SK-N-SH treated with all-trans-retinoic acid at 6 μM for 48 hours (cell line): ENCODE data around the gene WFIKKN2.

ENCODE experiments used
- ATAC-seq: fragments of 200-7000 bp; cut with Tn5 transposase; 3 replicates; pipeline ENCODE4 v1.9.1; 2020; ENCODE audit warnings: mild to moderate bottlenecking, moderate library complexity
- ARNTL ChIP-seq: fragments of 450-650 bp; formaldehyde crosslinking; IDR thresholded peaks from 2 replicates; pipeline ENCODE4 v1.5.0; 2020; ENCODE audit warnings: low read depth, mild to moderate bottlenecking, moderate library complexity, borderline replicate concordance
- CSDC2 ChIP-seq: fragments of 250-450 bp; sonication (Bioruptor Pico); IDR thresholded peaks from 2 replicates; pipeline ENCODE4 v1.5.0; 2020; ENCODE audit warnings: mild to moderate bottlenecking, moderate library complexity
- ESRRG ChIP-seq: fragments of 250-450 bp; sonication (Bioruptor Pico); IDR thresholded peaks from 2 replicates; pipeline ENCODE4 v1.6.1; 2021; ENCODE audit warnings: mild to moderate bottlenecking
- GLIS3 ChIP-seq: fragments of 250-450 bp; sonication (Bioruptor Pico); IDR thresholded peaks from 2 replicates; pipeline ENCODE4 v1.5.0; 2020; ENCODE audit warnings: mild to moderate bottlenecking, moderate library complexity
- ISL1 ChIP-seq: fragments of 250-450 bp; sonication (Bioruptor Pico); IDR thresholded peaks from 2 replicates; pipeline ENCODE4 v2.1.2; 2022; ENCODE audit warnings: mild to moderate bottlenecking, moderate library complexity
- OSR1 ChIP-seq: fragments of 250-450 bp; sonication (Bioruptor Pico); IDR thresholded peaks from 2 replicates; pipeline ENCODE4 v1.8.0; 2022; ENCODE audit warnings: moderate library complexity, mild to moderate bottlenecking, inconsistent platforms
- PATZ1 ChIP-seq: fragments of 250-450 bp; sonication (Bioruptor Pico); IDR thresholded peaks from 2 replicates; pipeline ENCODE4 v1.8.0; 2020; ENCODE audit warnings: mild to moderate bottlenecking, moderate library complexity, borderline replicate concordance
- POU6F1 ChIP-seq: fragments of 250-450 bp; sonication (Bioruptor Pico); IDR thresholded peaks from 2 replicates; pipeline ENCODE4 v1.8.0; 2021; ENCODE audit warnings: low read depth, mild to moderate bottlenecking, moderate library complexity, borderline replicate concordance
- PPARA ChIP-seq: fragments of 250-450 bp; sonication (Bioruptor Pico); IDR thresholded peaks from 2 replicates; pipeline ENCODE4 v1.5.0; 2020; ENCODE audit warnings: mild to moderate bottlenecking, borderline replicate concordance
- RARB ChIP-seq: fragments of 250-450 bp; sonication (Bioruptor Pico); IDR thresholded peaks from 2 replicates; pipeline ENCODE4 v1.8.0; 2021; ENCODE audit warnings: mild to moderate bottlenecking, moderate library complexity
- SNAI2 ChIP-seq: fragments of 250-450 bp; sonication (Bioruptor Pico); IDR thresholded peaks from 2 replicates; pipeline ENCODE4 v1.5.0; 2020; ENCODE audit warnings: mild to moderate bottlenecking, moderate library complexity
- TOX ChIP-seq: fragments of 250-450 bp; sonication (Bioruptor Pico); IDR thresholded peaks from 2 replicates; pipeline ENCODE4 v1.8.0; 2021; ENCODE audit warnings: mild to moderate bottlenecking, moderate library complexity, borderline replicate concordance
- TSHZ2 ChIP-seq: fragments of 250-450 bp; sonication (Bioruptor Pico); IDR thresholded peaks from 2 replicates; pipeline ENCODE4 v1.5.0; 2020; ENCODE audit warnings: mild to moderate bottlenecking, moderate library complexity
- ZC3H10 ChIP-seq: fragments of 250-450 bp; sonication (Bioruptor Pico); IDR thresholded peaks from 2 replicates; pipeline ENCODE4 v1.5.1; 2021; ENCODE audit warnings: mild to moderate bottlenecking, moderate library complexity
- ZFP3 ChIP-seq: fragments of 250-450 bp; sonication (Bioruptor Pico); IDR thresholded peaks from 2 replicates; pipeline ENCODE4 v1.5.0; 2020; ENCODE audit warnings: mild to moderate bottlenecking, moderate library complexity
- ZFP30 ChIP-seq: fragments of 450-650 bp; formaldehyde crosslinking; IDR thresholded peaks from 2 replicates; pipeline ENCODE4 v1.5.0; 2022; ENCODE audit warnings: mild to moderate bottlenecking, moderate library complexity
- ZNF565 ChIP-seq: fragments of 450-650 bp; formaldehyde crosslinking; conservative IDR thresholded peaks from 2 replicates; pipeline ENCODE4 v1.5.0; 2020; ENCODE audit warnings: low read depth, mild to moderate bottlenecking, moderate library complexity
- ZNF70 ChIP-seq: fragments of 450-650 bp; formaldehyde crosslinking; IDR thresholded peaks from 2 replicates; pipeline ENCODE4 v1.5.0; 2020; ENCODE audit warnings: mild to moderate bottlenecking, moderate library complexity
- TF ChIP-seq, protein P1 (sequence below): fragments of 250-450 bp; sonication (Bioruptor Pico); IDR thresholded peaks from 2 replicates; pipeline ENCODE4 v1.5.1; 2020; ENCODE audit warnings: low read depth, mild to moderate bottlenecking, moderate library complexity

WFIKKN2 gene

GRCh38 chr17:50829332-50829731 lies 6.1 kb upstream of the WFIKKN2 start:
- TF ChIP-seq ZFP30 (CRISPR knock-in tag), result no peak
- no peak for TF ChIP-seq RARB (CRISPR knock-in tag)
- TF ChIP-seq CSDC2 (CRISPR knock-in tag), result no peak
- TF ChIP-seq POU6F1, result no peak
- TF ChIP-seq GLIS3, result no peak
- no peak for TF ChIP-seq ARNTL
- no peak for TF ChIP-seq ZFP3
- no peak for ATAC-seq

DNA sequence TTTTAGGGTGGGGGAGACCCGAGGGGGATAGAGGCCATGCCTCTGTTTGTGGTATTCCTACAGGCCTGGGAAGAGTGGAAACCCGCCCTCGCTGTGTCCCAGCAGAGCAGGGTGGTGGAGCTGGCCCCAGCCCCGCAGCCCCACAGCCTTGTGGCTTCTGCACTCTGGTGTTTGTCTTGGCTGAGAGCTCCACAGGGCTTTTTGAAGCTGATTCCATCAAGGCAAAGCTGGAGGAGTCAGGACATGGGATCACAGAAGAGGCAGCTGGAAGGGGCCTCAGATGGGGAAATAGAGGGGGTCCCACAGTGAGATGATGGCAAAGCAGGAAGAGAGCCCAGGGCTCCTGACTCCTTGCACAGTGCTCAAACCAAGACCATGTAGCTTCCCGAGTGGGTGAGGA lies 5.0 kb upstream of the WFIKKN2 start:
- no peak for ATAC-seq
- TF ChIP-seq RARB (CRISPR knock-in tag) (no peak), ZNF70 (CRISPR knock-in tag) (no peak), TOX (no peak), PATZ1 (CRISPR knock-in tag) (no peak), TSHZ2 (CRISPR knock-in tag) (no peak), OSR1 (CRISPR knock-in tag) (no peak), ISL1 (CRISPR knock-in tag) (no peak), ESRRG (no peak), ZC3H10 (no peak)
- TF ChIP-seq, protein P1, sequence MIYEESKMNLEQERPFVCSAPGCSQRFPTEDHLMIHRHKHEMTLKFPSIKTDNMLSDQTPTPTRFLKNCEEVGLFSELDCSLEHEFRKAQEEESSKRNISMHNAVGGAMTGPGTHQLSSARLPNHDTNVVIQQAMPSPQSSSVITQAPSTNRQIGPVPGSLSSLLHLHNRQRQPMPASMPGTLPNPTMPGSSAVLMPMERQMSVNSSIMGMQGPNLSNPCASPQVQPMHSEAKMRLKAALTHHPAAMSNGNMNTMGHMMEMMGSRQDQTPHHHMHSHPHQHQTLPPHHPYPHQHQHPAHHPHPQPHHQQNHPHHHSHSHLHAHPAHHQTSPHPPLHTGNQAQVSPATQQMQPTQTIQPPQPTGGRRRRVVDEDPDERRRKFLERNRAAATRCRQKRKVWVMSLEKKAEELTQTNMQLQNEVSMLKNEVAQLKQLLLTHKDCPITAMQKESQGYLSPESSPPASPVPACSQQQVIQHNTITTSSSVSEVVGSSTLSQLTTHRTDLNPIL (CRISPR knock-in tag), result no peak

- ATAC-seq, result no peak
- TF ChIP-seq ZNF565 (CRISPR knock-in tag), result no peak
- no peak for TF ChIP-seq ARNTL
- no peak for TF ChIP-seq PATZ1 (CRISPR knock-in tag)
- TF ChIP-seq PPARA (CRISPR knock-in tag), result no peak
- no peak for TF ChIP-seq ZFP3
- no peak for TF ChIP-seq POU6F1
- no peak for TF ChIP-seq ZFP30 (CRISPR knock-in tag)
- TF ChIP-seq OSR1 (CRISPR knock-in tag), result no peak
- no peak for TF ChIP-seq SNAI2 (CRISPR knock-in tag)
Measured at GRCh38 chr17:50830994-50831393, 4.4 kb upstream of the WFIKKN2 start.
